Breast epithelium (tissue), 4 donors: ENCODE measurements around the gene MSH3. TPM values are rescaled to one million over a fixed set of nuclear protein-coding genes. Genes with fewer than 3 reads are reported as not detected.

Experiments used
- DNase-seq, 2 donors: peaks; one replicate each; pipeline ENCODE4 v3.0.0-alpha.2; 2019; ENCODE audit warnings: low spot score in 2 of 2
- H3K27ac ChIP-seq, 2 donors: fragments of 200-600 bp; sonication (generic) in 1 of 2; one replicate each; pipeline ENCODE4 v1.5.1; 2016 to 2019; ENCODE audit warnings: mild to moderate bottlenecking in 1 of 2
- H3K27me3 ChIP-seq, 2 donors: fragments of 200-600 bp; sonication (generic) in 1 of 2; one replicate each; pipeline versions ENCODE4 v1.5.1 to v1.6.0; 2017 to 2019; ENCODE audit warnings: control low read depth in 1 of 2, mild to moderate bottlenecking in 1 of 2
- H3K36me3 ChIP-seq: fragments of 200-600 bp; one replicate; pipeline ENCODE4 v1.5.1; 2019
- H3K4me1 ChIP-seq, 2 donors: fragments of 200-600 bp; sonication (generic); one replicate each; pipeline ENCODE4 v1.5.1; 2016 to 2019; ENCODE audit warnings: control low read depth in 1 of 2
- H3K4me3 ChIP-seq, 3 donors: fragments of 200-600 bp; sonication (generic); 1 replicate in 2 of 3; 2 replicates in 1 of 3; pipeline ENCODE4 v1.5.1; 2016 to 2019; ENCODE audit warnings: mild to moderate bottlenecking in 3 of 3, moderate library complexity in 2 of 3
- H3K9me3 ChIP-seq, 2 donors: fragments of 200-600 bp; sonication (generic) in 1 of 2; one replicate each; pipeline ENCODE4 v1.5.1; 2016 to 2019; ENCODE audit warnings: control low read depth in 1 of 2
- CTCF ChIP-seq, 3 donors: fragments of 450-650 bp; IDR thresholded peaks; one replicate each; pipeline ENCODE4 v1.5.1; 2016 to 2017; ENCODE audit warnings: antibody characterized with exemption in 3 of 3, mild to moderate bottlenecking in 3 of 3, moderate library complexity in 3 of 3
- POLR2A ChIP-seq: fragments of 450-650 bp; IDR thresholded peaks from one replicate; pipeline ENCODE4 v1.6.1; 2016; ENCODE audit warnings: antibody characterized with exemption, mild to moderate bottlenecking, moderate library complexity
- POLR2AphosphoS5 ChIP-seq, 3 donors: sonication (generic); formaldehyde crosslinking; IDR thresholded peaks; one replicate each; pipeline ENCODE4 v1.6.1; 2017; ENCODE audit warnings: antibody characterized with exemption in 3 of 3
- intact Hi-C: fragments of 100-400 bp; cut with DNase I; formaldehyde crosslinking; loops from one replicate; pipeline ENCODE4 v1.15.1; 2023; ENCODE audit warnings: low total_unique reads
- total RNA-seq, 3 donors: library from RNA; depleted of rRNA; stranded (reverse); fragments of >200 nt; gene quantifications; one replicate each; pipeline ENCODE4 v1.1.0, GENCODE V29; 2016

MSH3 gene
- total RNA-seq, 3 donors from 2014 or later, result 20.0 to 21.4 (median 21.3) TPM

GRCh38 chr5:80697100-80697499 lies 42.6 kb downstream of the MSH3 start:
- no peak overlapping the region for H3K27ac ChIP-seq

DNA sequence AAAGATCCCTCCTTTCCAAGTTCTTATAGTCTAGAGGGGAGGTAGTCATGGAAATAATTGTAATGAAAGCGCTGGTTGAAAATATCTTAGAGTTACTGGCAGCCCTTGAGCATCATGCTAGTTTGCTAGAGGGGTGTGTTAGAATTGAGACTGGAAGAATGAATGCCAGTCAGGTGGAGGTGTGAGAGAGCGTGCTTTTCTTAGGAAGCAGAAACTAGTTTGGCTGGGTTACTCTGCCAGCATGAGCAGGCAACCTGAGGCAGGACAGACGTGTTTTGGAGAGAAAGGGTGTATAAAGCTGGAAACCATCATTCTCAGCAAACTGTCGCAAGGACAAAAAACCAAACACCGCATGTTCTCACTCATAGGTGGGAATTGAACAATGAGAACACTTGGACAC lies 43.9 kb downstream of the MSH3 start:
- DNase-seq, result no peak
- Histone ChIP-seq H3K36me3 (no peaks in the 10 kb centered on the region), H3K27me3 (no peaks in the 10 kb centered on the region), H3K27ac (no peak overlapping the region), H3K4me3 (no peak overlapping the region), H3K9me3 (no peaks in the 10 kb centered on the region), H3K4me1 (no peaks in the 10 kb centered on the region)
- intact Hi-C loops, result no loop called here
- TF ChIP-seq POLR2AphosphoS5 (IDR thresholded peaks at IDR 0.05) (no peak), CTCF (IDR thresholded peaks at IDR 0.05) (no peak), POLR2A (no peak)

More at GRCh38 chr5:80697100-80697499, 42.6 kb downstream of the MSH3 start:
- no peak overlapping the region for H3K4me3 ChIP-seq
- H3K9me3 ChIP-seq, result no peaks in the 10 kb centered on the region
- no peak for DNase-seq
- intact Hi-C loops, result no loop called here
- H3K36me3 ChIP-seq, result no peaks in the 10 kb centered on the region
- no peaks in the 10 kb centered on the region for H3K27me3 ChIP-seq
- H3K4me1 ChIP-seq, result no peaks in the 10 kb centered on the region
- TF ChIP-seq POLR2A (no peak), CTCF (IDR thresholded peaks at IDR 0.05) (no peak), POLR2AphosphoS5 (IDR thresholded peaks at IDR 0.05) (no peak)

- intact Hi-C loops, result no loop called here
- H3K27me3 ChIP-seq, result no peaks in the 10 kb centered on the region
- TF ChIP-seq POLR2A (no peak), POLR2AphosphoS5 (IDR thresholded peaks at IDR 0.05) (no peak), CTCF (IDR thresholded peaks at IDR 0.05) (no peak)
Measured at GRCh38 chr5:80701597-80701996, 47.1 kb downstream of the MSH3 start.

DNA sequence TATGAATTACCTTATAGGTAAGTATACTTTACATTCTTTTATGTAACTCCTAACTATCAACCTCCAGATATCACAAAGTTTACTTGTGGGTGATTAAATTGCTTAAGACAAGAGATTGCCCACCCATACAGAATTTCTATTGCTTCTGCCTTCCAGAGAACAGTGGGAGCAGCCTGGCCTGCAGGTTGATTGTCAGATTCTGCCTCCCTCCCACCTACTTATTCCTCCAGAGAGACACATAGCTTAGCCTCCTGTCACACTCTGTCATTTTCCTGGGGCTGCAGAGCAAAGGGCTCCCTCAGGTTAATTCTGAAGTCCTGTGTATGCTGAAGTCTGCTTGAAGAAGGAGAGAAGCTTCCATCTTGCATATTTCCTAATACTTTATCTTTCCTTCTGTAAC lies 48.8 kb downstream of the MSH3 start:
- H3K27ac ChIP-seq, result peak overlapping the region in 1 of 2 donors; percentile 43
- no peaks in the 10 kb centered on the region for H3K36me3 ChIP-seq
- TF ChIP-seq CTCF (IDR thresholded peaks at IDR 0.05), result no peak
- H3K9me3 ChIP-seq, result no peaks in the 10 kb centered on the region
- no peak overlapping the region for H3K4me3 ChIP-seq
- DNase-seq, result no peak
- no peaks in the 10 kb centered on the region for H3K27me3 ChIP-seq
- intact Hi-C loops, result no loop called here
- H3K4me1 ChIP-seq, result no peaks in the 10 kb centered on the region

More at GRCh38 chr5:80701597-80701996, 47.1 kb downstream of the MSH3 start:
- H3K4me3 ChIP-seq, result no peak overlapping the region
- H3K36me3 ChIP-seq, result no peaks in the 10 kb centered on the region
- no peaks in the 10 kb centered on the region for H3K4me1 ChIP-seq
- no peak overlapping the region for H3K27ac ChIP-seq
- DNase-seq, result no peak
- H3K9me3 ChIP-seq, result no peaks in the 10 kb centered on the region

- H3K9me3 ChIP-seq, result no peaks in the 10 kb centered on the region
- no peaks in the 10 kb centered on the region for H3K36me3 ChIP-seq
- TF ChIP-seq POLR2AphosphoS5 (IDR thresholded peaks at IDR 0.05), result no peak
- no peak for TF ChIP-seq POLR2A
- no peak for TF ChIP-seq CTCF (IDR thresholded peaks at IDR 0.05)
- H3K27ac ChIP-seq, result peak overlapping the region; percentile 43 to 56
- intact Hi-C loops, result no loop called here
- no peaks in the 10 kb centered on the region for H3K27me3 ChIP-seq
- no peak overlapping the region for H3K4me3 ChIP-seq
- DNase-seq, result no peak
- H3K4me1 ChIP-seq, result no peaks in the 10 kb centered on the region
Measured at GRCh38 chr5:80703747-80704146, 49.3 kb downstream of the MSH3 start.
